ENCODE results near the gene MTARC2.

- TF ChIP-seq NR2C1 (IDR thresholded peaks at IDR 0.05) (no peak), GABPA (IDR thresholded peaks at IDR 0.05; ENCODE audit: low read depth) (no peak), YY1 (IDR thresholded peaks at IDR 0.05; ENCODE audit: low read depth, low read length) (no peak), REST (IDR thresholded peaks at IDR 0.05; ENCODE audit: low read depth, low read length) (no peak), POLR2AphosphoS2 (IDR thresholded peaks at IDR 0.05; ENCODE audit: low read depth, low read length) (no peak), CTCF (IDR thresholded peaks at IDR 0.05 in 2 of 3, conservative IDR thresholded peaks at IDR 0.05 in 1 of 3; ENCODE audit: control insufficient read depth in 2 of 3, extremely low read depth in 1 of 3, insufficient read depth in 1 of 3, low read depth in 3 of 3, low read length in 3 of 3) (no peak), POLR2A (IDR thresholded peaks at IDR 0.05; ENCODE audit: low read depth, low read length) (no peak), EZH2 (IDR thresholded peaks at IDR 0.05; ENCODE audit: borderline replicate concordance, control insufficient read depth, low read depth, low read length) (no peak), ETV6 (conservative IDR thresholded peaks at IDR 0.05 in 1 of 2, IDR thresholded peaks at IDR 0.05 in 1 of 2; ENCODE audit: borderline replicate concordance in 1 of 2, low read depth in 1 of 2) (no peak), IRF4 (IDR thresholded peaks at IDR 0.05; ENCODE audit: low read depth, low read length) (no peak), BCL11A (IDR thresholded peaks at IDR 0.05; ENCODE audit: low read depth, low read length) (no peak), PAX8 (IDR thresholded peaks at IDR 0.05) (no peak), NR2C2 (IDR thresholded peaks at IDR 0.05; ENCODE audit: borderline replicate concordance, control insufficient read depth, insufficient read length, low read depth) (no peak)
These were observed 48.9 kb downstream of the MTARC2 start for GRCh38 chr1:220797044-220797443.

All from GM12878 (cell line).